H9 (cell line): ENCODE results near the gene GARS1. TPM values are rescaled to one million over a fixed set of nuclear protein-coding genes. Genes with fewer than 3 reads are reported as not detected.

ENCODE experiments used
- DNase-seq: peaks from one replicate; pipeline ENCODE4 v3.0.0-alpha.2; 2017
- H2AFZ ChIP-seq: one replicate; pipeline ENCODE4 v1.6.1; 2013; ENCODE audit warnings: mild to moderate bottlenecking, low read length, control low read depth, moderate library complexity
- H2AK5ac ChIP-seq: 2 replicates; pipeline ENCODE4 v1.6.1; 2013; ENCODE audit warnings: low read length, control low read depth, mixed read lengths; ENCODE audit not compliant: insufficient read length
- H2BK120ac ChIP-seq: one replicate; pipeline ENCODE4 v1.6.1; 2013; ENCODE audit warnings: low read depth, mild to moderate bottlenecking, low read length, control low read depth, inconsistent platforms; ENCODE audit not compliant: poor library complexity, severe bottlenecking
- H2BK12ac ChIP-seq: 2 replicates; pipeline ENCODE4 v1.6.1; 2013; ENCODE audit warnings: low read length, control low read depth, mixed read lengths, low read depth; ENCODE audit not compliant: insufficient read length
- H2BK15ac ChIP-seq: 2 replicates; pipeline ENCODE4 v1.6.1; 2013; ENCODE audit warnings: low read depth, low read length, control low read depth
- H2BK20ac ChIP-seq: one replicate; pipeline ENCODE4 v1.6.1; 2013; ENCODE audit warnings: low read depth, mild to moderate bottlenecking, low read length, control low read depth, inconsistent platforms; ENCODE audit not compliant: poor library complexity, severe bottlenecking
- H2BK5ac ChIP-seq: 2 replicates; pipeline ENCODE4 v1.6.1; 2013; ENCODE audit warnings: low read length, control low read depth, mixed read lengths; ENCODE audit not compliant: insufficient read length
- H3K14ac ChIP-seq: 2 replicates; pipeline ENCODE4 v1.6.1; 2013; ENCODE audit warnings: low read length, control low read depth; ENCODE audit not compliant: insufficient read depth
- H3K18ac ChIP-seq: 2 replicates; pipeline ENCODE4 v1.6.1; 2013; ENCODE audit warnings: low read depth, mild to moderate bottlenecking, mixed read lengths, low read length, control low read depth; ENCODE audit not compliant: insufficient read length
- H3K23ac ChIP-seq: 2 replicates; pipeline ENCODE4 v1.6.1; 2013; ENCODE audit warnings: low read length, control low read depth, mixed read lengths, low read depth; ENCODE audit not compliant: insufficient read length
- H3K23me2 ChIP-seq: 2 replicates; pipeline ENCODE4 v1.6.1; 2013; ENCODE audit warnings: low read depth, mild to moderate bottlenecking, mixed read lengths, low read length, control low read depth; ENCODE audit not compliant: insufficient read length, poor library complexity, severe bottlenecking
- H3K27ac ChIP-seq: 2 replicates; pipeline ENCODE4 v1.5.1; 2013; ENCODE audit warnings: low read length, control low read depth, mixed read lengths, low read depth; ENCODE audit not compliant: insufficient read length
- H3K27me3 ChIP-seq: 2 replicates; pipeline ENCODE4 v1.6.1; 2013; ENCODE audit warnings: low read length, control low read depth, inconsistent platforms; ENCODE audit not compliant: insufficient read depth
- H3K4ac ChIP-seq: 2 replicates; pipeline ENCODE4 v1.6.1; 2013; ENCODE audit warnings: low read depth, mild to moderate bottlenecking, control low read depth, inconsistent platforms, low read length, moderate library complexity
- H3K4me1 ChIP-seq: 2 replicates; pipeline ENCODE4 v1.6.1; 2013; ENCODE audit warnings: low read length, control low read depth, inconsistent platforms; ENCODE audit not compliant: insufficient read depth
- H3K4me2 ChIP-seq: 2 replicates; pipeline ENCODE4 v1.6.1; 2013; ENCODE audit warnings: low read length, control low read depth, mixed read lengths; ENCODE audit not compliant: insufficient read length, insufficient read depth
- H3K56ac ChIP-seq: 2 replicates; pipeline ENCODE4 v1.6.1; 2013; ENCODE audit warnings: low read depth, mild to moderate bottlenecking, mixed read lengths, low read length, control low read depth; ENCODE audit not compliant: insufficient read length
- H3K79me1 ChIP-seq: 2 replicates; pipeline ENCODE4 v1.6.1; 2013; ENCODE audit warnings: low read depth, mild to moderate bottlenecking, moderate library complexity, low read length, control low read depth, inconsistent platforms; ENCODE audit not compliant: insufficient read depth, poor library complexity, severe bottlenecking
- H3K79me2 ChIP-seq: 2 replicates; pipeline ENCODE4 v1.6.1; 2013; ENCODE audit warnings: low read length, control low read depth, inconsistent platforms; ENCODE audit not compliant: insufficient read depth
- H3K9ac ChIP-seq: 2 replicates; pipeline ENCODE4 v1.6.1; 2013; ENCODE audit warnings: low read length, control low read depth, mixed read lengths; ENCODE audit not compliant: insufficient read length; ENCODE audit errors: extremely low read depth
- H3K9me3 ChIP-seq: one replicate; pipeline ENCODE4 v1.6.1; 2013; ENCODE audit warnings: low read depth, low read length, inconsistent platforms; ENCODE audit not compliant: control insufficient read depth
- H3T11ph ChIP-seq: one replicate; pipeline ENCODE4 v1.6.1; 2013; ENCODE audit warnings: mild to moderate bottlenecking, low read length, control low read depth, inconsistent platforms
- H4K20me1 ChIP-seq: one replicate; pipeline ENCODE4 v1.6.1; 2013; ENCODE audit not compliant: control insufficient read depth, insufficient read length, insufficient read depth
- H4K5ac ChIP-seq: 2 replicates; pipeline ENCODE4 v1.6.1; 2013; ENCODE audit warnings: low read depth, mild to moderate bottlenecking, mixed read lengths, low read length, control low read depth; ENCODE audit not compliant: insufficient read length
- H4K8ac ChIP-seq: replicated peaks from 2 replicates; pipeline ENCODE4 v1.6.1; 2013; ENCODE audit warnings: low read length, control low read depth, mixed read lengths, low read depth; ENCODE audit not compliant: insufficient read length
- H4K91ac ChIP-seq: 2 replicates; pipeline ENCODE4 v1.6.1; 2013; ENCODE audit warnings: low read depth, mild to moderate bottlenecking, moderate library complexity, mixed read lengths, low read length, control low read depth; ENCODE audit not compliant: insufficient read length
- H3K27ac Mint-ChIP-seq, 3 experiments: 2 replicates in 2 of 3; 3 replicates in 1 of 3; pipeline ENCODE4 v1.8.0; 2020 to 2021; ENCODE audit warnings: mixed read lengths in 3 of 3, mild to moderate bottlenecking in 1 of 3, moderate library complexity in 1 of 3
- H3K27me3 Mint-ChIP-seq: 2 replicates; pipeline ENCODE4 v1.8.0; 2021; ENCODE audit warnings: low read depth, mild to moderate bottlenecking, moderate library complexity, mixed read lengths
- H3K36me3 Mint-ChIP-seq, 3 experiments: 2 replicates in 2 of 3; 3 replicates in 1 of 3; pipeline ENCODE4 v1.8.0; 2020 to 2021; ENCODE audit warnings: low read depth in 3 of 3, mixed read lengths in 3 of 3; ENCODE audit not compliant: insufficient read depth in 1 of 3
- H3K4me1 Mint-ChIP-seq, 2 experiments: 2 replicates each; pipeline ENCODE4 v1.8.0; 2020; ENCODE audit warnings: mixed read lengths in 2 of 2
- H3K4me3 Mint-ChIP-seq, 2 experiments: 2 replicates in 1 of 2; 3 replicates in 1 of 2; pipeline ENCODE4 v1.8.0; 2020 to 2021; ENCODE audit warnings: mild to moderate bottlenecking in 2 of 2, mixed read lengths in 2 of 2, moderate library complexity in 1 of 2
- H3K9me3 Mint-ChIP-seq, 2 experiments: 2 replicates in 1 of 2; 3 replicates in 1 of 2; pipeline ENCODE4 v1.8.0; 2020; ENCODE audit warnings: mild to moderate bottlenecking in 2 of 2, mixed read lengths in 2 of 2, moderate library complexity in 1 of 2
- WGBS: extraction: QIAGEN DNeasy Blood & Tissue Kit; methylation state at CpG from one replicate; pipeline ENCODE4 v1.1.7; 2013; ENCODE audit warnings: missing lambda C conversion rate, low lambda C conversion rate, mixed read lengths; ENCODE audit not compliant: insufficient read length; ENCODE audit errors: extremely low coverage; 5-methylcytosine and 5-hydroxymethylcytosine counted together
- total RNA-seq: library from RNA; stranded (reverse); gene quantifications from 2 replicates; pipeline ENCODE4 v1.2.1, GENCODE V29; 2021
- TF ChIP-seq, protein P1 (sequence below): fragments of 200-600 bp; sonication (generic); conservative IDR thresholded peaks from 3 replicates; pipeline ENCODE4 v1.8.0; 2021; ENCODE audit warnings: antibody characterized with exemption, mild to moderate bottlenecking

GARS1 gene
- total RNA-seq, 1 experiment from 2014 or later: 234 TPM

DNA sequence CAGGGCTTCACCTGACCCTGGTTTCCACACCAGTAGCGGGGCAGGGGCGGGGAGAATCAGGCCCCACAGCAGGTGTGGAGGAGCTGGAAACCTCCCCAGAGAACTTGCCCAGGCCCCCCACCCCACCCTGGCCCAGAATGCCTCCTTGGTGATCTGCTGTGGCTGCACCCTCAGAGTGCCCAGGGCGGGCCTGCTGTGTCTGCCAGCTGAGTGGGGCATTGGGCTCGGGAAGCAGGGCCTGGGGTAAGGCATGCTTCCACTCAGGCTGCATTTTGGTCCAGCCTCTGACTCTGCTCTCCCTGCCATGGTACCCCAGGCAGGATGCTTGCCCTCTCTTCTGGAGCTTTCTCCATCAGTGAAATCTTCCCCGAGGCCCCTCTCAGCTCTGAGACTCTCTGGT is 88.6 kb downstream of the GARS1 start:
- Histone ChIP-seq H3K23ac (no peak overlapping the region), H3T11ph (no peak overlapping the region), H2BK12ac (no peak overlapping the region), H3K9me3 (no peaks in the 10 kb centered on the region), H4K20me1 (peaks cover 3% of the 10 kb centered on the region), H3K4me1 (peaks cover 7% of the 10 kb centered on the region; the same call in 1 of the 2 replicates), H3K27ac (no peak overlapping the region), H2BK5ac (no peak overlapping the region), H2AK5ac (no peak overlapping the region), H2BK120ac (no peak overlapping the region), H3K4me2 (no peak overlapping the region), H2BK20ac (no peak overlapping the region), H3K9ac (no peak overlapping the region), H3K79me2 (no peaks in the 10 kb centered on the region), H4K8ac (no peak overlapping the region), H3K4ac (no peak overlapping the region), H3K14ac (no peak overlapping the region), H4K5ac (no peak overlapping the region), H3K18ac (no peak overlapping the region), H2BK15ac (no peak overlapping the region), H3K27me3 (peaks cover 6% of the 10 kb centered on the region; the same call in 1 of the 2 replicates), H4K91ac (no peak overlapping the region), H3K23me2 (peaks cover 14% of the 10 kb centered on the region), H3K56ac (no peak overlapping the region), H2AFZ (no peak overlapping the region), H3K79me1 (no peaks in the 10 kb centered on the region)
- Mint-ChIP-seq H3K4me3 (peak overlapping the region; percentile 31 to 69; a peak in 4 of 5 replicates), H3K4me1 (peaks cover 37 to 44% of the 10 kb centered on the region in 2 experiments), H3K27me3 (peaks cover 75% of the 10 kb centered on the region), H3K9me3 (no peaks in the 10 kb centered on the region; a peak in 1 of 5 replicates), H3K36me3 (no peaks in the 10 kb centered on the region; a peak in 1 of 7 replicates), H3K27ac (no peak overlapping the region)
- WGBS: no CpG with 5 or more reads among the region's 5 CpGs
- TF ChIP-seq, protein P1, sequence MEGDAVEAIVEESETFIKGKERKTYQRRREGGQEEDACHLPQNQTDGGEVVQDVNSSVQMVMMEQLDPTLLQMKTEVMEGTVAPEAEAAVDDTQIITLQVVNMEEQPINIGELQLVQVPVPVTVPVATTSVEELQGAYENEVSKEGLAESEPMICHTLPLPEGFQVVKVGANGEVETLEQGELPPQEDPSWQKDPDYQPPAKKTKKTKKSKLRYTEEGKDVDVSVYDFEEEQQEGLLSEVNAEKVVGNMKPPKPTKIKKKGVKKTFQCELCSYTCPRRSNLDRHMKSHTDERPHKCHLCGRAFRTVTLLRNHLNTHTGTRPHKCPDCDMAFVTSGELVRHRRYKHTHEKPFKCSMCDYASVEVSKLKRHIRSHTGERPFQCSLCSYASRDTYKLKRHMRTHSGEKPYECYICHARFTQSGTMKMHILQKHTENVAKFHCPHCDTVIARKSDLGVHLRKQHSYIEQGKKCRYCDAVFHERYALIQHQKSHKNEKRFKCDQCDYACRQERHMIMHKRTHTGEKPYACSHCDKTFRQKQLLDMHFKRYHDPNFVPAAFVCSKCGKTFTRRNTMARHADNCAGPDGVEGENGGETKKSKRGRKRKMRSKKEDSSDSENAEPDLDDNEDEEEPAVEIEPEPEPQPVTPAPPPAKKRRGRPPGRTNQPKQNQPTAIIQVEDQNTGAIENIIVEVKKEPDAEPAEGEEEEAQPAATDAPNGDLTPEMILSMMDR: no peak
- no peak for DNase-seq

Other genes with a start within 250 kb of the GARS1 start
- gene NOD1, start 116.1 kb upstream of the GARS1 start, total RNA-seq: 4.9 and 5.3 TPM in 2 replicates
- gene GGCT, start 90.0 kb upstream of the GARS1 start, total RNA-seq: 84.9 and 85.0 TPM in 2 replicates
- gene CRHR2, start 87.6 kb downstream of the GARS1 start, total RNA-seq: 0.07 and 0.13 TPM in 2 replicates
- gene INMT, start 157.3 kb downstream of the GARS1 start, total RNA-seq: 0.59 and 0.70 TPM in 2 replicates
- 2.6 and 3.1 TPM in 2 replicates for gene MINDY4, start 176.5 kb downstream of the GARS1 start, total RNA-seq